ENCODE data around the gene AFAP1L1.

DNA sequence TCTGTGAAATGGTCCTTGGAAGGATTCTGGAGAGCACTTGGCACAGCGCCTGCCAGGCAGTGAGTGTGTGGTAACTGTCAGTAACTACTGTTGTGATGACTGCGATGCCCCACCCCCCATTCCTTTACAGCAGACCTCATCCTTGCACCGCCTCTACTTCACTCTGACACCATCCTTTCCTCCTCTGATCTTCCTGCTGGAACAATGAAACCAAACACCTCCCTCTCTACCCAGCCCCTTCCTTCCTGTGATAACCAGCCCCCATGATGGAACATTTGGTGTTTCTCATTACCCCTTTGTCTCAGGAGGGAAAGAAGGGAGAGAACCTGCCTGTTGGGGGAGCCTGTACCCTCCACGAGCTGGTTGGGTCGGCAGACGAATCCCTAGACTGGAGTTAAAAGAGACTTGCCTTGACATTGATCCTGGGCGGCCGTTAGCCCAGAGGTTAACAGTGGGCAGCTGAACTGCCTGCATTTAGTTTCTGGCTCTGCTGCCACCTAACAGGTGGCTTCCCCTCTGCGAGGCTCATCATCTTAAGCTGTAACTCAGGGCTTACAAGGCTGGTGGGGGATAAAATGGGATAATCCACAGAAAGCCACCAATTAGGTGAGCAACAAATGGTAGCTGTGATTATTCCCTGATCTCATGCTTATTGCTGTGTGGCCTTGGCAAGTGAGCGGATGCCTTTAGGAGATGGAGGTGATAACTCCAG, 39.4 kb downstream of the AFAP1L1 start:
- TF ChIP-seq, protein P1, sequence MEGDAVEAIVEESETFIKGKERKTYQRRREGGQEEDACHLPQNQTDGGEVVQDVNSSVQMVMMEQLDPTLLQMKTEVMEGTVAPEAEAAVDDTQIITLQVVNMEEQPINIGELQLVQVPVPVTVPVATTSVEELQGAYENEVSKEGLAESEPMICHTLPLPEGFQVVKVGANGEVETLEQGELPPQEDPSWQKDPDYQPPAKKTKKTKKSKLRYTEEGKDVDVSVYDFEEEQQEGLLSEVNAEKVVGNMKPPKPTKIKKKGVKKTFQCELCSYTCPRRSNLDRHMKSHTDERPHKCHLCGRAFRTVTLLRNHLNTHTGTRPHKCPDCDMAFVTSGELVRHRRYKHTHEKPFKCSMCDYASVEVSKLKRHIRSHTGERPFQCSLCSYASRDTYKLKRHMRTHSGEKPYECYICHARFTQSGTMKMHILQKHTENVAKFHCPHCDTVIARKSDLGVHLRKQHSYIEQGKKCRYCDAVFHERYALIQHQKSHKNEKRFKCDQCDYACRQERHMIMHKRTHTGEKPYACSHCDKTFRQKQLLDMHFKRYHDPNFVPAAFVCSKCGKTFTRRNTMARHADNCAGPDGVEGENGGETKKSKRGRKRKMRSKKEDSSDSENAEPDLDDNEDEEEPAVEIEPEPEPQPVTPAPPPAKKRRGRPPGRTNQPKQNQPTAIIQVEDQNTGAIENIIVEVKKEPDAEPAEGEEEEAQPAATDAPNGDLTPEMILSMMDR (IDR thresholded peaks at IDR 0.05): no peak
- TF ChIP-seq POLR2A (IDR thresholded peaks at IDR 0.05): no peak
